Amygdala (tissue), 56 donors: Measurements from ENCODE around the gene E4F1.

Experiments used
- DNase-seq, 56 donors: peaks; one replicate each; lab custom pipeline; 2025; lab: John Stamatoyannopoulos, UW

E4F1 gene

GRCh38 chr16:2284797-2285576 is 61.6 kb downstream of the E4F1 start:
- no peak for DNase-seq
